Measurements from ENCODE around the gene TOR1A.
"Not testable (repeated sequence)": the region's sequence is repeated elsewhere in the genome, so short reads cannot be mapped to it uniquely, and the experiment has no call there.

Gene TOR1A

DNA sequence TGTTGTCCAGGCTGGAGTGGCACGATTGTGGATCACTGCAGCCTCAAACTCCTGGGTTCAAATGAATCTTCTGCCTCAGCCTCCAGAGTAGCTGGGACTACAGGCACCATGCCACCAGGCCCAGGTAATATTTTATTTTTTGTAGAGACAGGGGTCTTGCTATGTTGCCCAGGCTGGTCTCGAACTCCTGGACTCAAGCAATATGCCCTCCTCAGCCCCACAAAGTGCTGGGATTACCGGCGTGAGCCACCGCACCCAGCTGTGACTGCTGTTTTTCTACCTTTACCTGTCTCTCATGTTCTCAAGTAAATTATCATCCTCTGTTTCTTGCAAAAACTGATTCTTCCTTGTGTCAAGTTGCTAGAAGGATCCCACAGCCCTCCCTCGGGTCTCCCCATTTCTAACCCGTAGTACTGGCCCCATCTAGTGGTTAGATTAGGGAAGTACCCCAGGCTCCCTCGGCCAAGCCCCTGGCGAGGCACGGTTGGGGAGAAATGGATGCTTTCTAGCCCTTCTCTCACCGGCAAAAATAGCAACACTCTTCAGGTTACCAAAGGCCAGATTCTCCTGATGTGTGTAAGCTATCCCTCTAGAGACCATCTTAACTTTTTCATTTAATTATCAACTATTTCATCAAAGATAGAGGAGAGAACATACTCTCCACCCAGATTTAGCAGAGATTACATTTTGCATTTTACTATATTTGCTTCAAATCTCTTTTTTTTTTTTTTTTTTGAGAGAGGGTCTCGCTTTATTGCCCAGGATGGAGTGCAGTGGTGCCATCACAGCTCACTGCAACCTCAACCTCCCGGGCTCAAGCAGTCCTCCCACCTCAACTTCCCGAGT is 40.2 kb downstream of the TOR1A start:
- DNase-seq = peak; percentile 59

DNA sequence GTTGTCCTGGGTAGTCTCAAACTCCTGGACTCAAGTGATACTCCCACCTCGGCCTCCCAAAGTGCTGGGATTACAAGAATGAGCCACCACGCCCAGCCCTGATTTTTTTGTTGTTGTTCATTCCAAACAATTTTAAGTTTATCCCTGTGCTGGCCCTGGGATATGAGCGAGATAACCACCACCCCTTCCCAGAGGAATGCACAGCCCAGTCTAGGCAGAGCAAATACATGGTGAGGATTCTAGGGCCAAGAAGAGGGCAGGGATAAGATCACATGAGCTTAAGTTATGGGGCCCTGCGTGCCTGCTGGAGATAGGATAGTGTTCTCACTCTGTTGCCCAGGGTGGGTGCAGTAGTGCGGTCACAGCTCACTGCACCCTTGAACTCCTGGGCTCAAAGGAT is 42.0 kb downstream of the TOR1A start:
- no peak for DNase-seq

DNA sequence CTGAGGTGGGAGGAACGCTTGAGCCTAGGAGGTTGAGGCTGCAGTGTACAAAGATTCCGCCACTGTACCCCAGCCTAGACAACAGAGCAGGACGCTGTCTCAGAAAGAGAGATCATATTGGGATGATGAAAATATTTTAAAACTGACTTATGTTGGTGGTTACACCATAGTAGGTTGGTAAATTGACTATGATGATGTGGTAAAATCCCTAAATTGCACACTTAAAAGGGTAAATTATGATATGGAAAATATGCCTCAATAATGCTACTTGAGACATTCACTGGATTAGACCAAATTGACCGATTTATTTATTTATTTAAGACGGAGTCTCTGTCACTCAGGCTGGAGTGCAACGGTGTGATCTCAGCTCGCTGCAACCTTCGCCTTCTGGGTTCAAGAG is 42.8 kb downstream of the TOR1A start:
- no peak for DNase-seq

DNA sequence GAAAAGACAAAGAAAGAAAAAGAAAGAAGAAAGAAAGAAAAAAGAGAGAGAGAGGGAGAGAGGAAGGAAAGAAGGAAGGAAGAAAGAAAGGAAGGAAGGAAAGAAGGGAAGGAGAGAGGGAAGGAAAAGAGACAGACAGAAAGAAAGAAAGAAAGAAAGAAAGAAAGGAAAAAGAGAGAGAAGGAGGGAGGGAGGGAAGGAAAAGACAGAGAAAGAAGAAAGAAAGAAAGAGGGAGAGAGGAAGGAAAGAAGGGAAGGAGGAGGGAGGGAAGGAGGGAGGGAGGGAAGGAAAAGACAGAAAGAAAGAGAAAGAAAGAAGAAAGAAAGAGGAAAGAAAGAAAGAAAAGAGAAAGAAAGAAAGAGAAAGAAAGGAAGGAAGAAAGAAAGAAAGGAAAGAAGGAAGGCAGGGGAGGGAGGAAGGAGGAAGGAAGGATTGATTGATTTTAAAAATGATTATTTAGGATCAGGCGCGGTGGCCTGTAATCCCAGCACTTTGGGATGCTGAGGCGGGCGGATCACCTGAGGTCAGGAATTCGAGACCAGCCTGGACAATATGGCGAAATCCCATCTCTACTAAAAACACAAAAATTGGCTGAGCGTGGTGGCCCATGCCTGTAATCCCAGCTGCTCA is 44.3 kb downstream of the TOR1A start:
- DNase-seq = no peak

DNA sequence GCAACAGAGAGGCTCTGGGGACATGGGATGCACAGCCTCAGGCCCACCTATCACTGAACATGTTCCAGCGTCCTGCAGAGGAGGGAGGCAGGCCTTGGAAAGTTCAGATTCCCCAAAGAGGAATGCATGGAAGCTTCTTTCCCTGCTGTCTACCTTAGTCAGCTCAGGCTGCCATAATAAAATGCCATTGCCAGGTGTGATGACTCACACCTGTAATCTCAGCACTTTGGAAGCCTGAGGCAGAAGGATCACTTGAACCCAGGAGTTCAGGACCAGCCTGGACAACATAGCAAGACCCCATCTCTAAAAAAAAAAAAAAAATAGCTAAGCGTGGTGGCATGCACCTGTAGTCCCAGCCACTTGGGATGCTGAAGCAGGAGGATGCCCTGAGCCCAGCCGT is 45.5 kb downstream of the TOR1A start:
- no peak for DNase-seq

DNA sequence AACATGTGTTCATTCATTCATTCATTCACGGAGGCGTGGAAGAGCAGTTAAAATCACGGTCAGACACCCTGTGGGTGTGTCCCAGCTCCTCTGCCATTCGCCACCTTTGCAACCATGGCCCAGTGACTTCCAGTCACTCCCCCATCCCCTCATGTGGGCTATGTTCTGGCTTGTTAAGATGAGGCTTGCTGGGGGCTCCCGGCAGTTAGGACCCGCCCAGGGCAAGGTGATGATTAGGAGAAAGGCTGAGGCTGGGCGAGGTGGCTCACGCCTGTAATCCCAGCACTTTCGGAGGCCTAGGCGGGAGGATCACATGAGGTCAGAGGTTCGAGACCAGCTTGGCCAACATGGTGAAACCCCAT is 46.2 kb downstream of the TOR1A start:
- DNase-seq = no peak

DNA sequence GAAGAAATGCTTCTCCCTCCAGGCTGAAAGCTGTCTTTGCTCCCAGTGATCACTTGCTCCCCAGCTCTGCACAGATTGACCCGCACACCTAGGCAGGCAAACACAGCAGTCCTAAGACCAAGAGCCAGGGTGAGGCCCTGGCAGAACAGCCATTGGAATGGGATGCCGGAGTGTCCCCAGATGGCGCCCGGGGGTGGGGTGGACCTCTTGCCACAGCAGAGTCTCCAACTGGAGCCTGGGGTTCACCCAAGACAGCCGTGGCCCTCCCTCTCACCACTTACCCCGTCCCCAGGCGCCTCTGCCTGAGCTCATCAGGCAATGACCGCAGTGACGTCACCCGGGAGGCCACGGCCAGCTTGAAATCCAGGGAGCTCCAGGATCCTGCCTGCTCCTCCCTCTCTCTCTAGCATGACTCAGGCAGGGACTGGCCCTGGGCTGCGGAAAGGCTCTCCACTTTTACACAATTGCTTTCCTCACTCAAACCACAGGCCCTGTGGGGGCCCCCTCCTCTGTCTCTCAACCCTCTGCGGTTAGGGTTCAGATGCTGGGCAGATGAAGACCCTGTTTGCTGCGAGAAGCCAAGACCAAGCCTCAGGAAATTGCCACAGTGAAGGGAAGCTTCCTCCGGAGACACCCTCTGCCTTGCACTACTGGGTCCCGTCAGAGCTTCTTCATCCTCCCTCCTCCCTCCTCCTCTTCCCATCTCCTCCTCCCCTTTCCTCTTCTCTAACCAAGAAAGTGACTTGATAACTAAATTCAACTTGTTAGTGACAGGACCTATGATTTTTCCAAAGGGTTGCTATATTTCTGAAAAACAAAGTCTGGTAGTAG is 46.8 kb downstream of the TOR1A start:
- peak; percentile 38 for DNase-seq

DNA sequence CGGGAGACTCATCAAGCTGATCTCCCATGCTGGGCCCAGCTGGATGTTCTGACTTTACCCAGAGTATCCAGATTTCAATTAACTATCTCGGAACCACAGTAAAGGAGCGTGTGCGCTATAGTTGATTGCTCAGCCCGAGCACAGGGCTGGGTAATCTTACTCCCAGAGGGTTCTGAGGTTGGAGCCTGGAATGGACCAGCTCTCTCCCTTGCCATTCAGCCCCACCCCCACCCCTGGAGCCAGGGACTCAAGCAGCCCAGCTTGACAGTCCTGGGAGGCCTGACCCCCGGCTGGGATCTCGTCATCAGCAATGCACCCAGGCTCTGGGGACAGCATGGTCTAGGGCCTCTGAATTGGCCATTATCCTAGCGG is 47.4 kb downstream of the TOR1A start:
- DNase-seq = no peak

DNA sequence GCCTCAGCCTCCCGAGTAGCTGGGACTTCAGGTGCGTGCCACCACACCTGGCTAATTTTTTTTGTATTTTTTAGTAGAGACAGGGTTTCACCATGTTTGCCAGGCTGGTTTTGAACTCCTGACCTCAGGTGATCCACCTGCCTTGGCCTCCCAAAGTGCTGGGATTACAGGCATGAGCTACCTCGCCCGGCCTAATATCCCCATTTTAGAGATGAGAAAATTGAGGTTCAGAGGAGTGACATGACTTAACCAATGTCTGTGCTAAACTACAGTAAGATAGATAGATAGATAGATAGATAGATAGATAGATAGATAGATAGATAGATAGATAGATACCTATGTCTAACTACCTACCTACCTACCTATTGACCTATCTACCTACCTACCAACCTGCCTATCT is 47.8 kb downstream of the TOR1A start:
- DNase-seq = not testable (repeated sequence)

DNA sequence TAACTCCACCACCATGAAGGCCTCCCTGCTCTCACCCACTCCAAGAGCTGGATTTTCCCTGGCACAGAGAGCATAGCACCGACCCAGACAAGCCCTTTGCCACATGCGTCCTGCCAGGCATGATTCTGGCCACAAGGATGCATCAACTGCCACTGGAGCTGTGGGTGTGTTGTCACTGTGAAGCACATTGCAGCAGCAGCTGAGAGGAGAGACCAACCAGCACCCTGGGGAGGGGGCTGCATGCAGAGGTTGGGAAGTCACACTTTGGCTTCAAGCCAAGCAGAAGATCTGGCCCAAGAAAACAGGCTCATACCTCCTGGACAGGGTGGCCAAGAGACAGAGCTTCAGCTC is 48.5 kb downstream of the TOR1A start:
- DNase-seq = no peak

DNA sequence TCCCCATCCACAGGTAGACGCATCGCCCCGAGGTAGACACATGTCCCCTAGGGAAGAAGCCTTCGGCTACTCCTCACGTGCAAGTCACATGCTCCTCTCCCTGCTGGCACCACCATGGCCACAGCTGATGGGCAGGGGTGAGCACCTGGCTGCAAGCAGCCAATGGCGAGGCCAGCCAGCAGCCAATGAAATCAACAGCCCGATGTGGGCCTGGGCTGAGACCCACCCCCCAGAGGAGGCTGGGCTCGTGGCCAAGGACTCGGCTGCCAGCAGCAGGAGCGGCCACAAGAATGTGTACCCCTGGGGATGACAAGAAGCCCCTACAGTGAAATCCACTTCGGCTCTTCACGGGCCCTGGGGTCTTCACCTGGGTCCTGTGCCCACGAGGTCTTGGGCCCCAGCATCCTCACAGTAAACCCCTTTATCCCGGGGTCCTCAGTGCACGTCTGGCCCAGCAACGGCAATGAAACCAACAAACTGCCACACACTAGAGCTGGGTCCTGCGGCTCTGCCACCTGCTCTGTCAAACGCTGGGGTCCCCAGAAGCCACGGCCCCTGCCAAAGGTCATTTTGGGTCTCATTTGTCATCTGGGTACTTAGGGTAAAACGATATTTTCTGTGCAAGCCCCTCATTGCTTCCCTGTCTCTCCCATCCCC is 49.0 kb downstream of the TOR1A start:
- no peak for DNase-seq

DNA sequence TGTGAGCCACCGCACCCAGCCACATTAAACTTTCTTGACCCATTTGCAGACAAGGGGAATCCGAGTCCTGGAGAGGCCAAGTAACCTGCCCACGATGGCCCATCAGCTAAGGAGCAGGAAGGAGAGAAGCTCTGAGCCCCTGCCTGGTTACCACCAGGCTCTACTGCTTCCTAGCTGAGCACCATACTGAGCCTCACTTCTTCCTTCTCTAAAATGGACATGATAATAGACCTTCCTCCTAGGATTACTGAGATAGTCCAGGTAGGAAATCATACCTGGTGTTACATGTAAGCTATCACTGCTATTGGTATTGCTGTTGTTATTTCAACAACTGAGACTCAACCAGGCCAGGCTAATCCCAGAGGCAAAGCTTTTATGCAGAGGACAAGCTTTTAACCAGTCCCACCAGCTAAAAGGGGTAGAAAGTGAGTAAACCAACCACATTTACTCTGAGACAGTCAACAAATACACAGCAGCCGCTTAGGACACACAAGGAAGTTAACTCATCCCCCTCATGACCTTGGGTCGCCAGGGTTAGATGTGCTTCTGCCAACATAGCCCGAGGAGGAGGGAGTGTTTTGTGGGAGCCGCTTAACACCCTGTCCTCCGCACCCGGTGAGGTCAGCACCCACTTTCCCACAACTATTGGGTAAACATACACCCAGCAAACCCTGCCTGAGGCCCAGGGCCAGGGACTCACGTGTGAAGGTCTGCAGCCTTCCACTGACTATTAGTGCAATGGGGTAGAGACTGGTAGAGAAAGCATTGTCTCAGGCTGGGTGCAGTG is 50.5 kb downstream of the TOR1A start:
- no peak for DNase-seq

DNA sequence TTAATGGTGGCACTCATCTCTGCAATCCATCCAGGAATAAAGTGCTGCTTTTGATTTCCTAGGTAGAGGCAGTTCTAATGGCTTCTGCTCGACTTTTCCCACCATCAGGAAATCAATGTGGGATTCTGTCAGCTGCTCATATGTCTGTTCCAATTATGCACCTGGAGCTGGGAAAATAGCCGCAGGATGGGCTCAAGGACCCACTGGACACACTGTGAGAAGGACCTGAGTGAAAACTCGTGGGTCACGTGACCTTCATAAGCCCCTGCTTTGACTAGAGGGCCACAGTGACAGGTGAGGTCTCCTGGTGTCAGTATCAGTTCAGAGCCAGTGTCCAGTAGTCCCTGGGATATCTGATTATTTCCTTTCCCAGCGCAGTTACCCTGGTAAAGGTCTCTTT is 53.2 kb downstream of the TOR1A start:
- no peak for DNase-seq

DNA sequence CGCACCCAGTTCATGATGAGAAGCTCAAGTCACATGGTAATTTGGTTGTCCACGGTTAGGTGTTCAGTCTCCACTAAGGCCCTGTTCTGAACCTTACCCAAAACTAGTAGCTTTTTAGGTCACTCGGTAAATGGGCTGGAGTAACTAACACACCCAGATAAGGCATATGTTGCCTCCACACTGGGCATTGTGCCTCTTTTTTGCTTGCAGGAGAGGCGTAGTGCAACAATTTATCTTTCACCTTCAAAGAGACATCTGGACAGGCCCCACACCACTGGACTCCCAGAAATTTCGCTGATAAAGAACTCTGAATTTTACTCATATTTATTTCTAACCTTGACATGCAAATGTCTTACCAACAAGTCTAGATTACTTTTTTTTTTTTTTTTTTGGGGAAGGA is 54.3 kb downstream of the TOR1A start:
- no peak for DNase-seq

DNA sequence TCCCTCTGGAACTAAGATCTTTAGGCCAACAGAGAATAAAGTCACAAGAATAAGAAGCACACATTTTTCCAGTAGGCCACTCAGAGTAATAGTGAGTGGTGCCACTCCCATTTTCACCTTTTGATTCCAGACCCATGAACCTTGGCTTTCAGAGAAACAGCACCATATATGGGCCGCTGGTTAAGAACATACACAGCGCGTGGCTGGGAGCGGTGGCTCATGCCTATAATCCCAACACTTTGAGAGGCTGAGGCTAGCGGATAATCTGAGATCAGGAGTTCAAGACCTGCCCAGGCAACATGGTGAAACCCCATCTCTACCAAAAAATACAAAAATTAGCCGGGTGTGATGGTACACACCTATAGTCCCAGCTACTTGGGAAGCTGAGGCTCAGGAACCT is 55.5 kb downstream of the TOR1A start:
- no peak for DNase-seq

DNA sequence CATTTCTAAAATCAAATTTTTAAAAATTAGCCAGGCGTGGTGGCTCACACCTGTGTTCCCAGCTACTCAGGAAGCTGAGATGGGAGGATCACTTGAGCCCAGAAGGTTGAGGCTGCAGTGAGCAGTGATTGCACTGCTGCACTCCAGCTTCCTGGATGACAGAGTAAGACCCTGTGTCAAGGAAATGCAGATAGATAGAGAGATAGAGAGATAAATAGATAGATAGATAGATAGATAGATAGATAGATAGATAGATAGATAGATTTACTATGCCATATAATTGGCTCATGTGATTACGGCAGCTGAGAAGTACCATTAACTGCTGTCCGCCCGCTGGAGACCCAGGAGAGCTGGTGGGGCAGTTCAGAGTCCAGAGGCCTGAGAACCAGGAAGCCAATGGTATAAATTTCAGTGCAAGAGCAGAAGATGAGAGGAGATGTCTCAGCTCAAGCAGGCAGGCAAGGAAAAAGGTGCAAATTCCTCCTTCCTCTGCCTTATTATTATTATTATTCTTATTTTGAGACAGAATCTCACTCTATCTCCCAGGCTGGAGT is 58.1 kb downstream of the TOR1A start:
- no peak for DNase-seq

DNA sequence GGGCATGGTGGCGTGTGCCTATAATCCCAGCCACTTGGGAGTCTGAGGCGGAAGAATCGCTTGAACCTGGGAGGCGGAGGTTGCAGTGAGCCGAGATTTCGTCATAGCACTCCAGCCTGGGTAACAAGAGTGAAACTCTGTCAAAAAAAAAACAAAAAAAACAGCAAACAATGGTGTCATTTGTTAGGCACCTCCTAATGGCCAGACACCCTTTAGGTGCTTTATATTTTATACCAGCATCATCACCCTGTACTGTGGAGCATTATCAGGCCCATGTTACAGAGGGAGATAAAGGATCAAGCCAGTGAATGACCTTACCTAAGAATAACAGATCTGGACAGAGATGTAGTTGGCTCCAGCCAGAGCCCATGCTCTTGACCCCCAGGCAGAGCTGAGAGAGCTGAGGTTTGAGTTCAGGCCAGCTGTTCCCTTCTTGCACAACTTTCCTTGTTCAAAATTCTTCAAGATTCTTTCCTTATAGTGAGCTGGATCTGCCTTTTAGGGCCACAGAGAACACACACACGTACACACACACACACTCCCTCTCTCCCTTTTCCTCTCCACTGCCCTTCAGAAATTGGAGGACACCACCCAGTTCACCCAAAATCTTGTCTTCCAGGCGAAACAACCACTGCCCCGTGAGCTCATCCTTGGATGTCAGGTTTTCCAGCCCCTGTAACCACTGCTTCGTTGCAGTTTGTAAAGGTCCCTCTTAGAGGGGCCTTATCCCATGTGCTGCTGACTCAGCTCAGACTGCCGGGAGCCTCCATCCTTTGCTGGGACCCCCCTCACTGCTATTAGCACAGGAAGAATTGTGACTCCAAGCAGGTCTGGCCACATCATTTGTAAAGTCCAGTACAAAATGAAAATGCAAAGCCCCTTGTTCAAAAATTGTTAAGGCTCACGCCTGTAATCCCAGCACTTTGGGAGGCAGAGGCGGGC is 60.7 kb downstream of the TOR1A start:
- no peak for DNase-seq
